Measurements from ENCODE around the gene COL20A1. TPM values are rescaled to one million over a fixed set of nuclear protein-coding genes. Genes with fewer than 3 reads are reported as not detected.

Gene COL20A1
- total RNA-seq, 1 experiment from 2014 or later = 2.3 TPM

- H3K23ac ChIP-seq (ENCODE audit: insufficient read length, low read depth, low read length) = no peak overlapping the region
- H3K9ac ChIP-seq (ENCODE audit: extremely low read depth, insufficient read length, low read length) = no peak overlapping the region
- no peaks in the 10 kb centered on the region for H3K36me3 Mint-ChIP-seq (ENCODE audit: insufficient read depth in 1 of 3, low read depth in 3 of 3)
- H2BK20ac ChIP-seq (ENCODE audit: low read depth, low read length, poor library complexity, severe bottlenecking) = no peak overlapping the region
- no peak overlapping the region for H2AK5ac ChIP-seq (ENCODE audit: insufficient read length, low read length)
- no peak overlapping the region for H3K27ac ChIP-seq (ENCODE audit: insufficient read length, low read depth, low read length)
- H3K23me2 ChIP-seq (ENCODE audit: insufficient read length, low read depth, low read length, poor library complexity, severe bottlenecking) = no peaks in the 10 kb centered on the region
- no peak overlapping the region for H3K4me3 Mint-ChIP-seq
- WGBS (ENCODE audit: extremely low coverage, insufficient read length, low lambda C conversion rate) = no CpG with 5 or more reads among the region's 11 CpGs
- peaks cover 5 to 12% of the 10 kb centered on the region in 2 experiments for H3K4me1 Mint-ChIP-seq
- no peak overlapping the region for H2BK5ac ChIP-seq (ENCODE audit: insufficient read length, low read length)
- peak overlapping the region in 1 of 3 experiments; percentile 31; a peak in 1 of 7 replicates for H3K27ac Mint-ChIP-seq
- no peak for DNase-seq
- H2AFZ ChIP-seq (ENCODE audit: low read length) = no peak overlapping the region
- H2BK12ac ChIP-seq (ENCODE audit: insufficient read length, low read depth, low read length) = no peak overlapping the region
- H3K27me3 Mint-ChIP-seq (ENCODE audit: low read depth) = peaks cover 26% of the 10 kb centered on the region
- H2BK15ac ChIP-seq (ENCODE audit: low read depth, low read length) = no peak overlapping the region
- H4K91ac ChIP-seq (ENCODE audit: insufficient read length, low read depth, low read length) = no peak overlapping the region
- H3K27me3 ChIP-seq (ENCODE audit: insufficient read depth, low read length) = no peaks in the 10 kb centered on the region; the same call in 1 of the 2 replicates
- no peak overlapping the region for H2BK120ac ChIP-seq (ENCODE audit: low read depth, low read length, poor library complexity, severe bottlenecking)
- H3K4me2 ChIP-seq (ENCODE audit: insufficient read depth, insufficient read length, low read length) = no peak overlapping the region
- no peak overlapping the region for H3K4ac ChIP-seq (ENCODE audit: low read depth, low read length)
- H3K4me1 ChIP-seq (ENCODE audit: insufficient read depth, low read length) = no peaks in the 10 kb centered on the region
- no peaks in the 10 kb centered on the region for H3K79me1 ChIP-seq (ENCODE audit: insufficient read depth, low read depth, low read length, poor library complexity, severe bottlenecking)
- no peak overlapping the region for H3T11ph ChIP-seq (ENCODE audit: low read length)
- no peak overlapping the region for H3K18ac ChIP-seq (ENCODE audit: insufficient read length, low read depth, low read length)
- no peak for TF ChIP-seq CTCF (conservative IDR thresholded peaks at IDR 0.05)
- peaks cover 0 to 4% of the 10 kb centered on the region in 2 experiments; a peak in 2 of 5 replicates for H3K9me3 Mint-ChIP-seq
- H3K79me2 ChIP-seq (ENCODE audit: insufficient read depth, low read length) = no peaks in the 10 kb centered on the region
- no peak overlapping the region for H4K5ac ChIP-seq (ENCODE audit: insufficient read length, low read depth, low read length)
- no peak overlapping the region for H4K8ac ChIP-seq (replicated peaks; ENCODE audit: insufficient read length, low read depth, low read length)
- no peak overlapping the region for H3K56ac ChIP-seq (ENCODE audit: insufficient read length, low read depth, low read length)
- no peaks in the 10 kb centered on the region for H3K9me3 ChIP-seq (ENCODE audit: control insufficient read depth, low read depth, low read length)
- no peaks in the 10 kb centered on the region for H4K20me1 ChIP-seq (ENCODE audit: control insufficient read depth, insufficient read depth, insufficient read length)
- no peak overlapping the region for H3K14ac ChIP-seq (ENCODE audit: insufficient read depth, low read length)
These were observed 62.9 kb downstream of the COL20A1 start for GRCh38 chr20:63355781-63356295.

All from H9 (cell line).